ENCODE results near the gene TFDP2.

The TFDP2 gene

GRCh38 chr3:142029791-142030190 is 119.6 kb downstream of the TFDP2 start:
- TF ChIP-seq PATZ1 (CRISPR knock-in tag; IDR thresholded peaks at IDR 0.05; ENCODE audit: borderline replicate concordance) (no peak), CSDC2 (CRISPR knock-in tag; IDR thresholded peaks at IDR 0.05) (no peak), SNAI2 (CRISPR knock-in tag; IDR thresholded peaks at IDR 0.05) (no peak), ZNF8 (CRISPR knock-in tag; IDR thresholded peaks at IDR 0.05) (no peak), ISL1 (CRISPR knock-in tag; IDR thresholded peaks at IDR 0.05) (no peak), TSHZ2 (CRISPR knock-in tag; IDR thresholded peaks at IDR 0.05) (no peak), ZNF565 (CRISPR knock-in tag; conservative IDR thresholded peaks at IDR 0.05; ENCODE audit: low read depth) (no peak), TOX (CRISPR knock-in tag; IDR thresholded peaks at IDR 0.05; ENCODE audit: borderline replicate concordance) (no peak), ZC3H10 (CRISPR knock-in tag; IDR thresholded peaks at IDR 0.05) (no peak), BACH2 (CRISPR knock-in tag; IDR thresholded peaks at IDR 0.05; ENCODE audit: borderline replicate concordance) (no peak), PPARA (CRISPR knock-in tag; IDR thresholded peaks at IDR 0.05; ENCODE audit: borderline replicate concordance) (no peak), ARNTL (CRISPR knock-in tag; IDR thresholded peaks at IDR 0.05; ENCODE audit: borderline replicate concordance, low read depth) (no peak), RARB (CRISPR knock-in tag; IDR thresholded peaks at IDR 0.05) (no peak), ZNF70 (CRISPR knock-in tag; IDR thresholded peaks at IDR 0.05) (no peak), GLIS3 (CRISPR knock-in tag; IDR thresholded peaks at IDR 0.05) (no peak), CSRNP3 (CRISPR knock-in tag; IDR thresholded peaks at IDR 0.05) (no peak), ZFP30 (CRISPR knock-in tag; IDR thresholded peaks at IDR 0.05) (no peak)
- no peak for ATAC-seq

GRCh38 chr3:142029052-142029642 is 120.2 kb downstream of the TFDP2 start:
- TF ChIP-seq CSRNP3 (CRISPR knock-in tag; IDR thresholded peaks at IDR 0.05) (no peak), ZFP30 (CRISPR knock-in tag; IDR thresholded peaks at IDR 0.05) (no peak), ESRRG (CRISPR knock-in tag; IDR thresholded peaks at IDR 0.05) (no peak), ZNF565 (CRISPR knock-in tag; conservative IDR thresholded peaks at IDR 0.05; ENCODE audit: low read depth) (no peak), ZFP3 (CRISPR knock-in tag; IDR thresholded peaks at IDR 0.05) (no peak), CREB5 (CRISPR knock-in tag; IDR thresholded peaks at IDR 0.05; ENCODE audit: low read depth) (no peak), BACH2 (CRISPR knock-in tag; IDR thresholded peaks at IDR 0.05; ENCODE audit: borderline replicate concordance) (no peak), SNAI2 (CRISPR knock-in tag; IDR thresholded peaks at IDR 0.05) (no peak), ZNF70 (CRISPR knock-in tag; IDR thresholded peaks at IDR 0.05) (no peak), ISL1 (CRISPR knock-in tag; IDR thresholded peaks at IDR 0.05) (no peak), ARNTL (CRISPR knock-in tag; IDR thresholded peaks at IDR 0.05; ENCODE audit: borderline replicate concordance, low read depth) (no peak), CSDC2 (CRISPR knock-in tag; IDR thresholded peaks at IDR 0.05) (no peak), TOX (CRISPR knock-in tag; IDR thresholded peaks at IDR 0.05; ENCODE audit: borderline replicate concordance) (no peak), PATZ1 (CRISPR knock-in tag; IDR thresholded peaks at IDR 0.05; ENCODE audit: borderline replicate concordance) (no peak), OSR1 (CRISPR knock-in tag; IDR thresholded peaks at IDR 0.05) (no peak), RARB (CRISPR knock-in tag; IDR thresholded peaks at IDR 0.05) (no peak), TCF4 (CRISPR knock-in tag; IDR thresholded peaks at IDR 0.05; ENCODE audit: borderline replicate concordance) (no peak), PPARA (CRISPR knock-in tag; IDR thresholded peaks at IDR 0.05; ENCODE audit: borderline replicate concordance) (no peak), ZC3H10 (CRISPR knock-in tag; IDR thresholded peaks at IDR 0.05) (no peak)

More at GRCh38 chr3:142029052-142029642, 120.2 kb downstream of the TFDP2 start:
- no peak for ATAC-seq
